Keratinocyte (primary cell): Measurements from ENCODE around the gene CCNY.

Experiments used
- CTCF ChIP-seq, 3 experiments: IDR thresholded peaks in 1 of 3; conservative IDR thresholded peaks in 1 of 3; optimal IDR thresholded peaks in 1 of 3; 2 replicates in 2 of 3; 3 replicates in 1 of 3; pipeline versions ENCODE3 to v1.5.1; 2011; ENCODE audit warnings: low read length in 3 of 3, mild to moderate bottlenecking in 3 of 3, moderate library complexity in 2 of 3, control low read depth in 1 of 3, inconsistent platforms in 1 of 3; ENCODE audit not compliant: insufficient read depth in 2 of 3; ENCODE audit errors: extremely low read depth in 1 of 3
- EZH2 ChIP-seq: IDR thresholded peaks from one replicate; pipeline ENCODE4 v1.6.1; 2012; ENCODE audit warnings: inconsistent platforms, mild to moderate bottlenecking, low read length, moderate library complexity

- TF ChIP-seq EZH2 = no peak
- TF ChIP-seq CTCF (optimal IDR thresholded peaks at IDR 0.05 in 1 of 3, IDR thresholded peaks at IDR 0.05 in 1 of 3, conservative IDR thresholded peaks at IDR 0.05 in 1 of 3; ENCODE audit: extremely low read depth in 1 of 3, insufficient read depth in 2 of 3, low read length in 3 of 3) = no peak
These were observed 126.2 kb downstream of the CCNY start for GRCh38 chr10:35462491-35462934.
